GM21390 (cell line): Measurements from ENCODE around the gene SOS2.

ENCODE experiments used
- ATAC-seq: cut with Tn5 transposase; IDR thresholded peaks from one replicate; pipeline ENCODE4 v1.9.1; 2021; ENCODE audit not compliant: unreplicated experiment

Gene SOS2

GRCh38 chr14:50116966-50117365 is 114.4 kb downstream of the SOS2 start:
- ATAC-seq: no peak

DNA sequence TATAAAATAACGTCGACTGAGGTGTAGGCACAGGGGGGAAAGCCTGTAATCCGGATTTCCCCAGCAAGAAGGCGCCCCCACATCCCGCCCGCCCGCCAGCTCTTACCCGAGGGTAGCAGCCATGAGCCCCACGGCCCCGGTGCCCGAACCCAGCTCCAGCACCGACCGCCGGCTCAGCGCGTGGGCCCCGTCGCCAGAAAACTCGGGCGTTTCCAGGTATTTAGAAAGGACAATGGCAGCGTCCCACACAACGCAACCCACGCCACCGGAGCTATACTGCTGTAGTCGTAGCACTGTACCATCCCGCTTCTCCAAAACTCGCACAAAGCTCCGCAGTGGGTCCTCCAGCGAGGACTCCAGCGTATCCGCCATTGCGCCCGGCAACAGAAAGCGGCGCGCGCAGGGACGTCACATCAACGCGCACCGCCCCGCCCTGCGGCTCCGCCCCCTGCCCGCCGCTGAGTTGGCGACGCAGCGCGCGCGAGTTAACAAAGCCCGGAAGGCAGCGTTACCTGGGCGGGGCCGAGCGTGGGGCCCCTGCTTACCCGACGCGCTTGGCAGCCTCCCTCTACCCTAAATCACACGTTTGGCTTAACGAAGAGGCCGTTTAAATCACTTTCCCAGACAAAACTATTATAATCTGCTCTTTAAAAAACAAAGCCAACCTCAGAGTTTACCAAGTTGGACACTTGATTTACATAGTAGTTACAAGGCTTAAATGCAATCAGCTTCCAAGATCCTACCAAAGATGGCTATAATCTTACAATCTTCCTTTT is 115.0 kb downstream of the SOS2 start, which contains the start of gene VCPKMT:
Gene VCPKMT (minus strand): TSS at position 392 of the 776 bp plus-strand sequence. CDS start 20 bp downstream, at position 372.
- peak; percentile 94 for ATAC-seq

DNA sequence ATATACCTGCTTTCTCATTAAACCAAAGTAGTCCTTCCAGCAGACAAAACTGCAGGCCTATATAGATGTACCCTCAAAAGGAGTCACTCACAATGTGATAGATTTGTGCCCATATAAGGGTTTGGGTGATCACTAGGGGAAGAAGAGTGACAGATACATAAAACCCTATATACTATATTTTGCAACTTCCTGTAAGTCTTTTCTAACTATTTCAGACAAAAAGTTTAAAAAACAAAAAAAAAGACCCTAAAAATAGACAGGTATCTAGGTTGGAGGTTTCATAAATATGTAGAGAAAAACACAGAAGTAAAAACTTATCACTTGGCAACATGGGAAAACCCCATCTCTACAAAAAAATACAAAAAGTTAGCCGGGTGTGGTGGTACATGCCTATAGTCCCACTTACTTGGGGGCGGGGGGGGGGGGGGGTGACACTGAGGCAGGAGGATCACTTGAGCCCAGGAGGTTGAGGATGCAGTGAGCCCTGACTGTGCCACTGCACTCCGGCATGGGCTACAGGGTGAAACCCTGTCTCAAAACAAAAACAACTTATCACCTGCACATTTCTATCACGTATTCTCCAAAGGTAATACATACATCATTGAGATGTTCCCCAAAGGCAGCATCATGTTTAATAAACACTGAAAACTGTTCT is 117.9 kb downstream of the SOS2 start:
- ATAC-seq: no peak

DNA sequence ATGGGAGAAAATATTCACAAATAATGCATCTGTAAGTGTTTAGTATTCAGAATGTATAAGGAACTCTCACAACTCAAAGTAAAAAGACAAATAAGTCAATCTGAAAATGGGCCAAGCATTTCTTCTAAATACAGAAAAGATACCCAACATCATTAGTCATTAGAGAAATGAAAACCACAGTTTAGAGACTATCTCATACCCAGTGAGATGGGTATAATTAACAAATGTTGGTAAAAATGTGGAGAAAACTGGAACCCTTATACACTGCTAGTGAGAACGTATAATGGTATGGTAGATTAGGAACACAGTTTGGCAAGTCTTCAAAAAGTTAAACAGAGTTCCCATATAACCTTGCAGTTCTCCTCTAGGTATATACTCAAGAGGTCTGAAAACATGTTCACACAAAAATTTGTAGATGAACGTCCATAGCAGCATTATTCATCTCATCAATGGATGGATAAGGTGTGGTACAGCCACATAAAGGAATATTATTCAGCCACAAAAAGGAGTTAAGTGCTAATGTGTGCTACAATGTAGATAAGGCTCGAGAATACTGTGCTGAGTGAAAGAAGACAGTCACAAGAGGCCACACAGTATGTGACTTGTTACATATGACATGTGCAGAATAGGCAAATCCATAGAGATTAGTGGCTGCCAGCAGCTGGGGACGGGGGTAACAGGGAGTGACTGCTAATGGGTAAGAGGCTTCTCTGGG is 120.9 kb downstream of the SOS2 start:
- no peak for ATAC-seq

- no peak for ATAC-seq
Measured at GRCh38 chr14:50109342-50109741, 122.0 kb downstream of the SOS2 start.

DNA sequence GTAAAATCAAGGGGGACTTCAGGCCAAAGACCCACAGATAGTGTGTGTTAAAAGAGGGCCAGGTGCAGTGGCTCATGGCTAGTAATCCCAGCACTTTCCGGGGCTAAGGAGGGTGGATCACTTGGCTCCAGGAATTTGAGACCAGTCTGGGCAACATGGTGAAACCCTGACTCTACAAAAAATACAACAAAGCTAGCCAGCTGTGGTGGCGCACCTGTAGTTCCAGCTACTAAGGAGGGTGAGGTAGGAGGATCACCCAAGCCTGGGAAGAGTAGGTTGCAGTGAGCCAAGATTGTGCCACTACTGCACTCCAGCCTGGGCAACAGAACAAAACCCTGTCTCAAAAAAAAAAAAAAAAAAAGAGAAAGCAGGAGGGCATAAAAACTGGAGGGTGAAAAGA is 123.5 kb downstream of the SOS2 start:
- ATAC-seq: no peak

DNA sequence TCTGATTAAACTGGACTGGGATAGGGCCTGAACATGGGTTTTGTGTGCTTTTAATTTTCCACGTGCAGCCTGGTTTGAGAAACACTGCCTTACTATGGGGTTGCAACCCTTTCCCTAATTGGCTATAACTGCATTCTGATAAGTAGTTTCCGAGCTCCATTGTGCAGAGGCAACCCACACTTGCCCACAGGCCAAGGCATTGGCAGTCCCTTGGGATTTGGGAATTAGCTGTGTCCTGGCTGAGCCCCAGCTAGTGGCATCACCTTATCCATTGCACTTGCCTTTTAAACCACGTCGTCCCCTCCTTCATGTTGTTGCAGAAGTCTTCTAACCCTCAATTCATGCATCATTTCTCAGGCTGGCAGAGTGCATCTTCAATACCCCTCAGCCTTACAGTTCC is 125.2 kb downstream of the SOS2 start:
- no peak for ATAC-seq

DNA sequence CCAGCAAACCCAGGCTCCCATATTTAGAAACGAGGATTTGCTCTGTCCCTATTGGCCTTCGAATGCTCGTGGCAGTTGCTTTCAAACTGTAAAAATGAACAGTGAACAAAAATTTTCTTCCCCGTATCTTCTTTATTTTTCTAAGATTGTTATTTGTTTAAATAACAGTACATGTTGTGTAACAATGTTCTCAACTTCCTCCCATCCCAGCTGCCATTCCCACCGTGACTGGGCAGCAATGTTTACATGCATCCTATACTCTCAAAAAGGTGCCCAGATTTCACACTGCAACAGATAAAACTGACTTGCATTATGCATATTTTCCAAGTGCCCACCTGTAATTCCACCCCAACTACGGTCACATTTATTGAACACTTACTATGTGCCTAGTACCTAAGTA is 127.8 kb downstream of the SOS2 start:
- no peak for ATAC-seq

GRCh38 chr14:50101417-50101816 is 130.0 kb downstream of the SOS2 start:
- no peak for ATAC-seq

DNA sequence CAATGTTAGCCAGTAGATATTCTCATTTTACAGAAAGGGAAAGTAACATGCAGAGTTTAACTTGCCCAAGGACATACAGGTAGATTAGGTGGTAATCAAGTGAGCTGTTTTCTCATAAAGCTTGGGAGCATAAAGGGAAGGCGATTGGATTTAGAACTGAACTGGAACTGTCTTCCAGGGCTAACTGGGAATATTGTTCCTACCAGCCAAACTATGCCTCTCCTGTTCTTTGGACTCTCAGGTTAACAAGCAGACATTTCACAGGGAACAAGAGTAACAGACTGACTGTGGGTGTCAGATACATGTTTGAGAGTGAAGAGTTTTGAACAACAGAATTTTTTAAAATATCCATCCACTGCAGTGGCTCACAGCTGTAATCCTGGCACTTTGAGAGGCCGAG is 130.6 kb downstream of the SOS2 start:
- no peak for ATAC-seq

DNA sequence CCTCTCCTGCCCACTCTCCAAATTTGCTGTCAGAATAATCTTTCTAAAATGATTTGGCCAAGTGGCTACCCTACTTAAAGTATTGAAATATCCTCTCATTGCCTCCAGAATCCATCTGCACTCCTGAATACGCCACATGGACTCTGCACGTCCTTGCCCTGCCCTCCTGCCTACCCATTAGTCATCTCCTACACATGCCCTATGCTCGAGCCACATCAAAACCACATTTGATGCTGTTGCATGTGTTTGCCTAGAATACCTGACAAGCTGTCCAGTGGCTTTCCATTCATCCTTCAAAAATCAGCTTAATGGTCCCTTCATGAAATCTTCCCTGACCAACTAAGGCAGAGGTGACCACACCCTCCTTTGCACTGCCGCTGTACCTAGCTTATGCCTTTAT is 132.0 kb downstream of the SOS2 start:
- no peak for ATAC-seq

- no peak for ATAC-seq
Measured at GRCh38 chr14:50095895-50096294, 135.5 kb downstream of the SOS2 start.

DNA sequence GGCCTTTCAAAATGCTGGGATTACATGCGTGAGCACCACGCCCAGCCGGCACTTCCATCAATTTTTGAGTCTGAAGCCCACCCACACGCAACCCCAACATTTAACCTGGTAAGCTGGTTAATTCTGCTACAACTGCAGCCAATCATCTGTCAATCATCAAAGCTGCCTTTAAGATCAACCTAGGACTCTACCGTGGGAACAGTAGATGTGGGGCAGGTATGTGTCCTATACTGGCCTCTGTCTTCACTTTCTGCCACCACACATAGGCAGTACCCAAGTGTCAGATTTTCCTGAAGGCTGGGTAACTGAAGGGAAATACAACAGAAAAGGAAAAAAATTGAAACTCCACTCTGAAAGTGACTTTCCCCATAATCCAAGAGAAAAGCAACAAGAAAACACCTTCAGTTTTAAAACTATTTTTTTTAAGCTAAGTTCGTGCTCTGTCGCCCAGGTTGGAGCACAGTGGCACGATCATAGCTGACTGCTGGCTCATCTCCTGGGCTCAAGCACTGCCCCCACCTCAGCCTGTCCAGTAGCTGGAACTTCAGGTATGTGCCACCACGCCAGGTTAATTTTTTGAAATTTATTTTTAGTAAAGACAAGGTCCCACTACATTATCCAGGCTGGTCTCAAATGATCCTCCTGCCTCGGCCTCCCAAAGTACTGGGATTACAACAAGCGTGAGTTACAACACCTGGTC is 137.2 kb downstream of the SOS2 start:
- no peak for ATAC-seq

DNA sequence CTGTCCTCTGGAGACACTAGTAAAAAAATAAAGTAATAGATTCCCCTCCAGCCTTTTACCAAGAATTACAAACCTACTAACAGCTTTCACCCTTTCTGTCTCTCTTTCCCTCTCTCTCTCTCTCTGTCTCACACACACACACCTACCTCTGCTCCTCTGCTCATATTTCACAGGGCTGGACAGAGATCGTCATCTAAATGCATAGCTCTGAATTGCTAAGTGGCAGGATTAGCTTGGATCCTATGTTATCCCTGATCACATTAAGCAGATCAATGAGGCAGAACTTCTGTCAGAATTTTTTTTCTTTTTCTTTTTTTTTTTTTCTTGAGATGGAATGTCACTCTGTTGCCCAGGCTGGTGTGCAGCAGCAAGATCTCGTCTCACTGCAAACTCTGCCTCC is 137.9 kb downstream of the SOS2 start:
- ATAC-seq: no peak

GRCh38 chr14:50092006-50092555 is 139.3 kb downstream of the SOS2 start:
- no peak for ATAC-seq

DNA sequence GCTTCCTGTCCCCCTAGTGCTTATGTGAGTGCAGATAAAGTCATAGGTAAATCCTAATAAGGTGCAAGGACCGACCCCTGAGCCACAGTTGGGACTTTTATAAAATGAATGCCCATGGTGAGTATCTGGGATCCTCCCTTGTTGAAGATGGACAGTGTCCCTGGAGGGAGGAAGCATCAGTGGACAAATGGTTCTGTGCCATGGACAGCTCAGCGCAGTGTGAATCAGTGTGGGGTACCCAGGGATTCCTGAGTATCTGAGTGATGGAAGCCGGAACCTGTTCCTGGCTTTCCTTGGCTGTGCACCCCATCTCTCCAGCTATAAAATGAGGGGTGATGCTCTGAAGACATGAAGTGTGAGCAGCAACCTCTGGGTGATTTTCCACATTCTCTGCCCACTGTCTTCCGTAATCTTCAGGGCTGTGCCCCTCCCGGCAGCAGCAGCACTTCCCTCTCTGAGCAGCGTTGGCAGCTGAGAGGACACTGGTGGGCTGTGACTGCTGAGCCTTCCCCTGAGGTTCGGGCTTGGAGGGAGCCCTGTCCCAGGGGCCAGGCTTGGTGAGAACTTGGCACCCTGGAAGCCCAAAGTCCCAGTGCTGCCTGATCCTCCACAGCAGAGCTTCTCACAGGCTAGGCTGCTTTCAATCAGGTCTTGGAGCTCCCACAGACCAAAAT is 140.0 kb downstream of the SOS2 start:
- no peak for ATAC-seq

GRCh38 chr14:50089208-50089607 is 142.2 kb downstream of the SOS2 start:
- ATAC-seq: no peak

- no peak for ATAC-seq
Measured at GRCh38 chr14:50088731-50089130, 142.6 kb downstream of the SOS2 start.

DNA sequence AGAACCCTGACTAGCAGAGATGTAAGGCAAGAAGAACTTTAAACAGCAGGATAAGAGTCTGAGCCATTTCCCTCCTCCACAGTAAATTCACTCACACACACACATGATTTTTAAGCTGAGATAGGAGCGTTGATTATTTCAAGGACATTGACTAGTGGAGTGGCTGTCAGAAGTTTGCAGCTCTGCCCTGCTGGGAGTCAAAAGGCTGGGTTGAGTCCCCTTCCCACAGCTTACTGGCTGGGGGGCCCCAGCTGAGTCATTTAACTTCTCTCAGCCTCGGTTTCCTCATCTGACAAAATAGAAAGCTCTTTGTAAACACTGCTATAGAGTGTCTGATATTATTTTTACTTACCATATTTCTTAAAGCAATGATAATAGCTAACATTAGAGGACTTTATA is 143.3 kb downstream of the SOS2 start:
- no peak for ATAC-seq

DNA sequence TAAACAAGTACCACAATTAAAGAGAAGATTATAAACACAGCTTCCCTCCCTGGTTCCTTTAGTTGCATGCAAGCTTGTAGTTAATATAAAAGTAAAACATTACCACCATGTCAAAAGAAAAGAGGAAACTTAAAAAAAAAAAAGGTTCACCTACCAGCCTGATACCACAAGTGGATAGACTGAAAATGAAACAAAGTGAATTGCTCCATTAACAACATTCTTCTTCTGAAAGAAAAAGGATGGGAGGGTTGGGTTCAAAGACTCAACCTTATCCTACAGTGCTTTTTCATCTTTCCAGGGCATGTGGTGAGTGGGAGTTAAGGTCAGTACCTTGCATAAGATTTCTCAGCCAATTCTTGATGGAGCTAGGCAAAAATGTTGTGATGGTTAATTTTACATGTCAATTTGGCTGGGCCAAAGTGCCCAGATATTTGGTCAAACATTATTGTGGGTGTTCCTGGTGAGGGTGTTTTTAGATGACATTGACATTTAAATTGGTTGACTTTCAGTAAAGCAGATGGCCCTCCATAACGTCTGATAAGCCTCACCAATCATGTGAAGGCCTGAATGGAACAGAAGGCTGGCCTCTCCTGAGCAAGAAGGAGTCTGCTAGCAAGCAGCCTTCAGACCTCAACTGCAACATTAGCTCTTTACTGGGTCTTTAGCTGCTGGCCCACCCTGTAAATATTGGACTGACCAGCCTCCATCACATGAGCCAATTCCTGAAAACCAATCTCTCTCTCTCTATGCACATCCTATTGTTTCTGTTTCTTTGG is 143.8 kb downstream of the SOS2 start:
- no peak for ATAC-seq
